Iris pigment epithelial cell (primary cell): ENCODE data around the gene WBP1.
"Not testable (repeated sequence)": the region's sequence is repeated elsewhere in the genome, so short reads cannot be mapped to it uniquely, and the experiment has no call there.

Source experiments
- DNase-seq: peaks from one replicate; pipeline ENCODE4 v3.0.0-alpha.2; 2011; ENCODE audit warnings: low read depth

The WBP1 gene

DNA sequence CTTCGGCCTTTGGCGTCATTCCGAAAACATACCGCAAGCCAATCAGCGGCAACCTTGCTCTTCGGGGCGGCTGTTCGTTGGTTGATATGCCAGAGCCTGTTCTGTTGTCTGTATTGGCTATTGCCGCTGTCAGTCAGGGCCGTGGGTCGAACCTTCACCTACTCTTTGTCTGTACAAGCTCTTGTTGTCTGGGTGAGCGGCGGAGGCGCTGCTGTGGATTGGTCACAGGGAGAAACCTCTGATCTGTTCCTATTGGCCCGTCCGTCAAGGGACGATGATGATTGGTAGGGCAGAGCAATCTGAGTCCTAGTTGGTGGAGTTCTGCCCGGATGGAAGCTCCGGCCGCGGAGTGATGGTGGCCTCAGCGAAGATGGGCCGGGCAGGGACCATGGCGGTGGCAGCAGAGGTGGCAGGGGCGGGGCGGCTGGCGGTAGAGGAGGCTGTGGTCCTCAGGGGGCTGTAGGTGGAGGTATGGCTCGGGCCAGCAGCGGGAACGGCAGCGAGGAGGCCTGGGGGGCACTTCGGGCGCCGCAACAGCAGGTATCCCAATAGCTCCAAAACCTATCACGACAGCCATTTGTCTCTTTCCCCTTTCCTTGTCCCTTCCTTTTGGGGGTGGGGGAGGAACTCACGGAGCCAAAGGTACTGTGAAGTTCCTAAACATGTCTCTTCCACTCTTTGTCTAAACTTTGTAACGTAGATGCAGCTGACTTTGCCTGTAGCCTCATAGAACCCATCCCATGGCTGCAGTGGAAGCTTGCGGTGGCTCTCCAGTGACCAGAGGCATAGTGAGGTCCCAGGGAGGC lies at the start of gene WBP1:
Gene WBP1, plus strand, starts transcription at position 307 of the 806 bp plus-strand sequence. Its CDS starts 165 bp downstream, at position 472.
- DNase-seq: peak; percentile 100

- no peak for DNase-seq
Observed at GRCh38 chr2:74413001-74413698, 45.1 kb upstream of the WBP1 start.

DNA sequence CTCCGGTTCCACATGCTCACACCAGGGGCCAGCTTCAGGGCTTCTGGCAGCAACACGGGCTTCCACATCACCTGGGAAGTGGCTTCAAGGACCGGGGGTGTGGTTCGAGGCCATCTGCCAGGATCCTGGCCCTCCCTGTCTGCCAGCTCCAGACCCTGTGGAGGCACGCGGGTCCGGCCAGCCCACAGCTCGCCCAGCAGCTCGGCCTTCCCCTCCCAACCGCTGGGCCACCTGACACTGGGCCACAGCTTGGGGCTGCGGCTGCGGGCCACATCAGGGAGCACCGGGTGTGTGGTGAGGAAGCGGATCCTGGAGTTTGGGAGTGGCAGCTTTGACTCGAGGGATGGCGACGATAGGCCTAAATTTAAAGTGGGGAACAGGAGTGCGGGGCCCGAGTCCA lies 43.8 kb upstream of the WBP1 start:
- DNase-seq: no peak

GRCh38 chr2:74414881-74415761 lies 43.1 kb upstream of the WBP1 start:
- DNase-seq: peak; percentile 42

DNA sequence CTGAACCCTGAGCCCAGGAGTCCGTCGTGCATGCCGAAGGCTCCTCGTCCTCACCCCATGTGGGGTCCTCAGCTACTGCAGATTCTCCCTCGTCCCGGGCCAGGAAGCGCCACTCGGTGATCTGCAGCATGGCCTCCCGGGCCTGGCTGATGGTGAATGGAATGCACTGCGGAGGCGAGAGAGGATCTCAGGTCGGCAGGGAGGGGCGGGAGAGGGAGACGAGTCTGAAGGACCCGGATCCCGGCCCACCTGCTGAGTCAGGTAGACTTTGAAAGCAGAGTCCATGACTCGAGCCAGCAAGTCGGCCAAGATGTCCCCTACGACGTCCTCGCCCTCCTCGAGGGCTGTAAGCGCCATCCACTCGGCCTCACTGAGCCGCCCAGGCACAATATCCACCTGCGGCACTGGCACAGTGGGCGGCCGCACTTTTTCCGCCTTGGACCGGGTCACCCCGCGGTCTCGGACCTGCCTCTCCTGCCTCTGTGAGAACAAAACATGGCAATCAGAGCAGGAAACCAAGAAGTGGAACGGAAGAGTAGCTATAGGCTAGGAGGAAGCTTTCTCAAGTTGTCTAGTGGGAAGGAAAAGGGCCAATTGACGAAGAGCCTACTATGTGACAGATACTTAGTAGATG lies 42.4 kb upstream of the WBP1 start:
- DNase-seq: no peak

- DNase-seq: no peak
Observed at GRCh38 chr2:74416778-74417177, 41.5 kb upstream of the WBP1 start.

DNA sequence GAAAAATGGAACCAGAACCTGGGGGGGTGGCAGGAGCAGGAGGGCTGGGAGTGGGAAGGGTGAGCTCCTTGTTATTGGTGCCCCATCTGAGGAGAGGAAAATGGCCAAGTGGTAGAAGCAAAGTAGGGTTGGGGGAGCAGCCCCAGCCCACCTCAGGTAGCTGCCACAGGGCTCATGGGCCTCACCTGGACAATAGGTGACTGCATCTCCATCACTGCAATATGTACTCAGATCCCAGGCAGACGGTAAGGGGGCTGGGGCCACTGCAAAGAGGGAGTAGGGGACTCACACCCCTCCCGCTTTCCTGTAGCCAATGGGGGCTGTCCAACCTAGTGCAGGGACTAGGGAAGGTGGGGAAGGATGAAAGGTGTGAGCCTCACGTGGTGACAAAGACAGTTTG lies 41.0 kb upstream of the WBP1 start:
- DNase-seq: no peak

DNA sequence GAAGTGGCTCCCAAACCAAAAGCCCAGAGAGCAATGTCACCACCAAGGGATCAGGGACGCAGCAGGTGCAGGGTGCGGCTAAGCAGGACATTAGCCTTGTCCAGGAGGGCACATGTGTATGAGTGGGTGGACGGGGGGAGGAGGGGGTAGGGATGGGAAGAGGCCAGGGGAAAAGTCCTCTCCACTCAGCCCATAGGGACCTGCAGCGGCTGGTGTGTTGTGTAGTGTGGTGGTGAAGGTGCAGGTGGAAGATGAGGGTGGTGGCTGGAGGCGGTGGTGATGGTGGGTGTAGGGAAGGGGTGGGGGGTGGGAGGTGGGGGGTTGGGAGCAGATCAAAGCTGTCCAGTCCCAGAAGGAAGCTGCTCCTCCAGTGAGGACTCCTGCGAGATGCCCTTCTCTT lies 40.5 kb upstream of the WBP1 start:
- DNase-seq: no peak

GRCh38 chr2:74418312-74418711 lies 39.9 kb upstream of the WBP1 start:
- DNase-seq: no peak

- DNase-seq: no peak
Observed at GRCh38 chr2:74419345-74419744, 38.9 kb upstream of the WBP1 start.

GRCh38 chr2:74420006-74420405 lies 38.2 kb upstream of the WBP1 start:
- no peak for DNase-seq

DNA sequence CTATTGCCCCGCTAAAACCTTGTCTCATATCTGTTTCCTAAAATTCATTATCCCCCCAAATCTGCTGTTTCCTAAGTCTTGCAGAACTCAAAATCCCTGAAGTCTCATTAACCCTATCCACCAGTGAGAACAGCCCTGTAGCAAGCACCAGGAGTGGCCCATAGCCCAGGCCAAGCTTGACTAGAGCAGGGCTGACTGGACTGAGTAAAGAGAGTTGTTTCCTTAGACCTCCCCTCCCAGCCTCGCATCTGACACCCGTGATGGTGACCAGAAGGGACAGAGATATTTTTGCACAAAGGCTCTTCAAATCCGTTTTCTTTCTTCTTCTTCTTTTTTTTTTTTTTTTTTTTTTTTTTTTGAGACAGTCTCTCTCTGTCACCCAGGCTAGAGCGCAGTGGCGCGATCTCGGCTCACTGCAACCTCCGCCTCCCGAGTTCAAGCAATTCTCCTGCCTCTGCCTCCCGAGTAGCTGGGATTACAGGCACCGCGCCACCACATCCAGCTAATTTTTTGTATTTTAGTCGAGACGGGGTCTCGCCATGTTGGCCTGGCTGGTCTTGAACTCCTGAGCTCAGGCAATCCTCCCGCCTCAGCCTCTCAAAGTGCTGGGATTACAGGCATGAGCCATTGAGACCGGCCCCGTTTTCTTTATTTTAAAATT lies 37.7 kb upstream of the WBP1 start:
- DNase-seq: not testable (repeated sequence)

DNA sequence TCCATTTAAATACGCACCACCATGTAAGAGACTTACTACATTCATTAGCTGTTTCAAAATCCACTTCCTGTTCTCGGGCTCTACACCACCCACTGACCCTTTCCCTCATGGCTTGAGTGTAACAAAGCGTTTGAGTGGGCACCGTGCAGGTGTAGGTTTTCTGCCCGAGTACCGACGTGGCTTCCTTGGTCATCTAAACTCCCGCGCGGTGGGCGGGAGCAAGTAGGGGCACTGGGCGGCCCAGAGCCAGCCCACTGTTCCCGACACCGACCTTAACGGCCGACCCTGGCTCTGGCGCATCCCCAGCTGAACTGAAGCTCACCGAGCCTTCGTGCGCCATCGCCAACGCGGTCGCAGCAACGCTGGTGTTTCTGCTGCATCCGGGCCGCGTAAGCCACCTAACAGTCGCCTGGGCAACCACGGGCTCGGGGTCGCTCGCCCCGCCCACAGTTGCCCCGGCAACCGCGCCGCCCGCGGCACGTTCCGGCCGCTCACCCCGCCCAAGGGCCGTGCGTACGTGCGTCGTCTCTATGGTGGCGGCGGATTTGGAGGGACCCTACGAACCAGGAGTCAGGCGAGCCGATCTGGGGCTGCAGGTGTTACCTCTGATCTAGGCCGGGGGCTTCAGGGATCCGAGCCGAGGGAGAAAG lies 36.9 kb upstream of the WBP1 start, which contains the start of the genes C2orf81 and WDR54:
Gene C2orf81, minus strand, starts transcription at position 399 of the 650 bp plus-strand sequence. Its CDS starts 59 bp downstream, at position 340.
Gene WDR54, plus strand, starts transcription at position 510 of the 650 bp plus-strand sequence. CDS start 424 bp downstream, outside the sequence.
- peak; percentile 81 for DNase-seq

- no peak for DNase-seq
Observed at GRCh38 chr2:74423231-74424095, 34.8 kb upstream of the WBP1 start.

DNA sequence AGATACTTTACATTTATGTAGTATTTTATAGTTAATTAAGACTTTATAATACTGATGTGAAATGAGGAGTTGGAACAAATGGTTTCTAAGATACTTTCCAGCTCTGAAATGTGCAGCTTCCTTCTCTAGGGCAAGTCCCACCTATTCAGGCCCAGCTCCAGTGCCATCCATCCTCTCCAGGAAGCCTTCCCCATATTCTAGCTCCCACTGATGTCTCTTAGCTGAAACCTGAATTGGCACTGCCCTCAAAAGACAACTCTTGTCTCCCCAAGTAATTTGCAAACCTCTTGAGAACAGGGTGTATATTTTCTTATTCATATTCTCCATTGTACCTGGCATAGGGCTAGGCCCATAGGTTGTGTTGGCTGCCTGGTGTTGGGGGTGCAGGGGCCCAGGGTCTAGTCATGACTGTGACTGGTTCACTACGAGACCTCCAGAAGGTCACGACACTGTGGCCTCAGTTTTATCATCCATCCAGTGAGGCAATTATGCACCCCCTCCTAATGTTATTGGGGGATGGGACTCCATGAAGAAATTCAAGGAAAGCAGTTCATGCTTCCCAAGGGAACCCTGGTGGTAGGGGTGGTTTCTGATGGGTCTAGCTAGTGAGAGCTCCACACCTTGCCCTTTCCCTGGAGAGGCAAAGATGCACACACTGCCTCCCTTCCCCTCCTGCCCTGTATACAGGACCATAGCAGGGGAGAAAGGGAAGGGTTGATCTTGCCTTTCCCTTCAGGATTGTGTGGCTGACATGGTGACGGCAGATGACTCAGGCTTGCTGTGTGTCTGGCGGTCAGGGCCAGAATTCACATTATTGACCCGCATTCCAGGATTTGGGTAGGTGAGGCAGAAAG lies 33.9 kb upstream of the WBP1 start:
- DNase-seq: no peak

- no peak for DNase-seq
Observed at GRCh38 chr2:74424995-74425406, 33.2 kb upstream of the WBP1 start.

- no peak for DNase-seq
Observed at GRCh38 chr2:74425523-74425922, 32.7 kb upstream of the WBP1 start.

- DNase-seq: no peak
Observed at GRCh38 chr2:74426181-74426758, 32.0 kb upstream of the WBP1 start.
